HL-60 (cell line): Measurements from ENCODE around the gene CHCHD3.

ENCODE experiments used
- POLR2AphosphoS5 ChIP-seq: IDR thresholded peaks from 2 replicates; pipeline ENCODE4 v1.6.1; 2012; ENCODE audit warnings: low read depth
- TF ChIP-seq, protein P1 (sequence below): IDR thresholded peaks from 2 replicates; pipeline ENCODE4 v1.6.1; 2012; ENCODE audit warnings: low read depth; ENCODE audit not compliant: insufficient replicate concordance
- TF ChIP-seq, protein P2 (sequence below): IDR thresholded peaks from one replicate; pipeline ENCODE4 v1.5.1; 2011; ENCODE audit warnings: low read length, control low read depth, inconsistent platforms; ENCODE audit not compliant: insufficient read depth

DNA sequence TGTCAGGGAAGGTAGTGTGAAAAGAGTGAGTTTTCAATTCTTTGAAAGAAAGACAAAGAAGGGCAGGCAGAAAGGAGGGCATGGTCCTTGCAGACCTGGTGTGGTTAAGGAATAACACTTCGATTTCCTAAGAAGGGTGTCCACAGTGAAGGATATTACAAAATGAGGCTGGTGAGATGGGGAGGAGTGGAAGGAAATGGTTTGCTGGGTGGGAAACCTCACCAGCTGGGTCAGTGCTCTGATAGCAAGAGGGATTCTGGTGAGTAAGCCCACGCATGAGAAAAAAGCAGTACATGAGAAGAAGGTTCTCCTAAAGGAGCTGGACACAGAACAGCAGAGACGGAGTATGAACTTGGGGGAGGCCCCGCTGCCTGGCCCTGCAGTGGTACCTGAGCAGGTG is 275.1 kb downstream of the CHCHD3 start:
- TF ChIP-seq, protein P1, sequence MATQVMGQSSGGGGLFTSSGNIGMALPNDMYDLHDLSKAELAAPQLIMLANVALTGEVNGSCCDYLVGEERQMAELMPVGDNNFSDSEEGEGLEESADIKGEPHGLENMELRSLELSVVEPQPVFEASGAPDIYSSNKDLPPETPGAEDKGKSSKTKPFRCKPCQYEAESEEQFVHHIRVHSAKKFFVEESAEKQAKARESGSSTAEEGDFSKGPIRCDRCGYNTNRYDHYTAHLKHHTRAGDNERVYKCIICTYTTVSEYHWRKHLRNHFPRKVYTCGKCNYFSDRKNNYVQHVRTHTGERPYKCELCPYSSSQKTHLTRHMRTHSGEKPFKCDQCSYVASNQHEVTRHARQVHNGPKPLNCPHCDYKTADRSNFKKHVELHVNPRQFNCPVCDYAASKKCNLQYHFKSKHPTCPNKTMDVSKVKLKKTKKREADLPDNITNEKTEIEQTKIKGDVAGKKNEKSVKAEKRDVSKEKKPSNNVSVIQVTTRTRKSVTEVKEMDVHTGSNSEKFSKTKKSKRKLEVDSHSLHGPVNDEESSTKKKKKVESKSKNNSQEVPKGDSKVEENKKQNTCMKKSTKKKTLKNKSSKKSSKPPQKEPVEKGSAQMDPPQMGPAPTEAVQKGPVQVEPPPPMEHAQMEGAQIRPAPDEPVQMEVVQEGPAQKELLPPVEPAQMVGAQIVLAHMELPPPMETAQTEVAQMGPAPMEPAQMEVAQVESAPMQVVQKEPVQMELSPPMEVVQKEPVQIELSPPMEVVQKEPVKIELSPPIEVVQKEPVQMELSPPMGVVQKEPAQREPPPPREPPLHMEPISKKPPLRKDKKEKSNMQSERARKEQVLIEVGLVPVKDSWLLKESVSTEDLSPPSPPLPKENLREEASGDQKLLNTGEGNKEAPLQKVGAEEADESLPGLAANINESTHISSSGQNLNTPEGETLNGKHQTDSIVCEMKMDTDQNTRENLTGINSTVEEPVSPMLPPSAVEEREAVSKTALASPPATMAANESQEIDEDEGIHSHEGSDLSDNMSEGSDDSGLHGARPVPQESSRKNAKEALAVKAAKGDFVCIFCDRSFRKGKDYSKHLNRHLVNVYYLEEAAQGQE, result no peak
- no peak for TF ChIP-seq POLR2AphosphoS5
- TF ChIP-seq, protein P2, sequence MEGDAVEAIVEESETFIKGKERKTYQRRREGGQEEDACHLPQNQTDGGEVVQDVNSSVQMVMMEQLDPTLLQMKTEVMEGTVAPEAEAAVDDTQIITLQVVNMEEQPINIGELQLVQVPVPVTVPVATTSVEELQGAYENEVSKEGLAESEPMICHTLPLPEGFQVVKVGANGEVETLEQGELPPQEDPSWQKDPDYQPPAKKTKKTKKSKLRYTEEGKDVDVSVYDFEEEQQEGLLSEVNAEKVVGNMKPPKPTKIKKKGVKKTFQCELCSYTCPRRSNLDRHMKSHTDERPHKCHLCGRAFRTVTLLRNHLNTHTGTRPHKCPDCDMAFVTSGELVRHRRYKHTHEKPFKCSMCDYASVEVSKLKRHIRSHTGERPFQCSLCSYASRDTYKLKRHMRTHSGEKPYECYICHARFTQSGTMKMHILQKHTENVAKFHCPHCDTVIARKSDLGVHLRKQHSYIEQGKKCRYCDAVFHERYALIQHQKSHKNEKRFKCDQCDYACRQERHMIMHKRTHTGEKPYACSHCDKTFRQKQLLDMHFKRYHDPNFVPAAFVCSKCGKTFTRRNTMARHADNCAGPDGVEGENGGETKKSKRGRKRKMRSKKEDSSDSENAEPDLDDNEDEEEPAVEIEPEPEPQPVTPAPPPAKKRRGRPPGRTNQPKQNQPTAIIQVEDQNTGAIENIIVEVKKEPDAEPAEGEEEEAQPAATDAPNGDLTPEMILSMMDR, result no peak
